ENCODE data around the gene XRCC5.
"Not testable (repeated sequence)": the region's sequence is repeated elsewhere in the genome, so short reads cannot be mapped to it uniquely, and the experiment has no call there.

The XRCC5 gene

DNA sequence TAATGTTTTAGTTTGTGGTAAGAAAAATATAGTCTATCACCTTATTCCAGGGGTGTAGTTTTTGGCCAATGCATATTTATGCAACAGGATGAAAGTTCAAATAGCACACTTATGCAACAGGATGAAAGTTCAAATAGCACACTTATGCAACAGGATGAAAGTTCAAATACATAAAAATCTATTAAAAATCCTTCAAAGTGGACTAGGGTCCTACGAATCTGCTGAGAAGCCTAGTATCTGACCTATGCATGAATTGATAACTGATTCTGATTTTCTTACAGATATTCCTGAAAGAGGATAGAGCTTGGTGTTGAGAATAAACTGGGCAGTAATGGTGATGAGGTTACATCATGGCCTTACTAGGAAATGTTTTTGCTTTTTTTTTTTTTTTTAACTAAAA, 30.4 kb upstream of the XRCC5 start:
- no peak overlapping the region for H3K4me3 ChIP-seq (ENCODE audit: low read depth, low read length)
- TF ChIP-seq, protein P1, sequence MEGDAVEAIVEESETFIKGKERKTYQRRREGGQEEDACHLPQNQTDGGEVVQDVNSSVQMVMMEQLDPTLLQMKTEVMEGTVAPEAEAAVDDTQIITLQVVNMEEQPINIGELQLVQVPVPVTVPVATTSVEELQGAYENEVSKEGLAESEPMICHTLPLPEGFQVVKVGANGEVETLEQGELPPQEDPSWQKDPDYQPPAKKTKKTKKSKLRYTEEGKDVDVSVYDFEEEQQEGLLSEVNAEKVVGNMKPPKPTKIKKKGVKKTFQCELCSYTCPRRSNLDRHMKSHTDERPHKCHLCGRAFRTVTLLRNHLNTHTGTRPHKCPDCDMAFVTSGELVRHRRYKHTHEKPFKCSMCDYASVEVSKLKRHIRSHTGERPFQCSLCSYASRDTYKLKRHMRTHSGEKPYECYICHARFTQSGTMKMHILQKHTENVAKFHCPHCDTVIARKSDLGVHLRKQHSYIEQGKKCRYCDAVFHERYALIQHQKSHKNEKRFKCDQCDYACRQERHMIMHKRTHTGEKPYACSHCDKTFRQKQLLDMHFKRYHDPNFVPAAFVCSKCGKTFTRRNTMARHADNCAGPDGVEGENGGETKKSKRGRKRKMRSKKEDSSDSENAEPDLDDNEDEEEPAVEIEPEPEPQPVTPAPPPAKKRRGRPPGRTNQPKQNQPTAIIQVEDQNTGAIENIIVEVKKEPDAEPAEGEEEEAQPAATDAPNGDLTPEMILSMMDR (IDR thresholded peaks at IDR 0.05; ENCODE audit: borderline replicate concordance, insufficient read depth, low read depth, low read length): no peak

DNA sequence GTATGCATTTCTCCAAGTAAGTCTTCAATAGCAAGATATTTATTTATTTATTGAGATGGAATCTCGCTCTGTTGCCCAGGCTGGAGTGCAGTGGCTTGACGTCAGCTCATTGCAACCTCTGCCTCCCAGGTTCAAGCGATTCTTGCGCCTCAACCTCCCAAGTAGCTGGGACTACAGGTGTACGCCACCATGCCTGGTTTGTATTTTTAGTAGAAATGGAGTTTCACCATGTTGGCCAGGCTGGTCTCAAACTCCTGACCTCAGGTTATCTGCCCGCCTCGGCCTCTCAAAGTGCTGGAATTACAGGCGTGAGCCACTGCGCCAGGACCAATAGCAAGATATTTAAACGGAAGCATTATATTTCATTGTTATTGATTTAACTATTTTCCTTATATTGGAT, 29.1 kb upstream of the XRCC5 start:
- H3K4me3 ChIP-seq (ENCODE audit: low read depth, low read length): not testable (repeated sequence)

DNA sequence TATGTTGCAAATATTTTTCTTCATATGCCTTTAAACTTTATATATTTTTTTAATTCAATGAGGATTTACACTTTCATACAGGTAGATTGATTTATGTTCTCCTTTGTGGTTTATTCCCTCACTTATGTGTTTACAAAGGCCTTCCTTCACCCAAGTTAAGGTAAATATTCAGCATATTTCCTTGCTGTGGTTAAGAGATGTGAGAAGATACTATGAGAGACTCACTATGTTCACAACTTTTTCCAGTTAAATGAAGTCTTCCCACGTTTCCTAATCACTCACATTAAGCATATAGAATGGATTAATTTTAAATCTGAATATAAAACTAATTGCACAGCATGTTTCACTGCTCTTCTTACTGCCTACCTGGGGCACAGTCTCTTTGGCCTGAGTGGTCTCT, 28.1 kb upstream of the XRCC5 start:
- peak overlapping the region; percentile 68 for H3K4me3 ChIP-seq (ENCODE audit: low read depth, low read length)

DNA sequence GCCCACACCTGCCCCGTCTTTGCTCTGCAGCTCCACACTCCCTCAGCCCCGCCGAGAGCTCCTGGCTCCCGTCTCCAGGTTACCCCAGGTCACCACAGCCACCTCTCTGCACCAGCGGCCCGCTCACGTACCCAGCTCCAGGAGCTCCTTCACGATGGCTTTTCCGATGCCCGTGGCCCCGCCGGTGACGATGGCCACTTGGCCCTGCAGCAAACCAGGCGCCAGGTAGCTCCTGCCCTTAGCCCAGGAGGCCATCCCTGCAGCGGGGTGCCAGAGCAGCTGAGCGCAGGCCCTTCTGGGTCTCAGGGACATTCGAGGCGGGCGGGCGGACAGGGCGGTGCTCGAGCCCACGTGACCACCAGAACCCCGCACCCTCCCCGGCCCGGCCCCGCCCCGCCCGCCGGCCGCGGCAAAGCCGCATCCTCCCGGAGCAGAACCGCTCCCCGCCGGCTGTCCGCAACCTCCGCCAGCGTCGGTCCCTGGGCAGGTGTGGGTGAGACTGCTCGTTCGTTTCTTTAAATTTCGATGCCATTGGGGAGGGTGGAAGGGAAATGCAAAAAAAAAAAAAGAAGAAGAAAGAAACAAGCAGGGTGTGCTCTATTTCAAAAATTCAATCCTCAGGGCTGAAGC, 27.5 kb upstream of the XRCC5 start, which contains the start of the genes PECR and TMEM169:
PECR (minus strand) TSS at position 323 of the 630 bp plus-strand sequence; CDS start at position 255, 68 bp downstream.
TMEM169 (plus strand) TSS at position 433 of the 630 bp plus-strand sequence. CDS start 14,045 bp downstream, outside the sequence.
- TF ChIP-seq, protein P1 (IDR thresholded peaks at IDR 0.05; ENCODE audit: borderline replicate concordance, insufficient read depth, low read depth, low read length): no peak
- peak within 1 kb of the TSS; percentile 68 for H3K4me3 ChIP-seq (ENCODE audit: low read depth, low read length)

More for the DNA sequence above, 28.1 kb upstream of the XRCC5 start:
- TF ChIP-seq, protein P1 (IDR thresholded peaks at IDR 0.05; ENCODE audit: borderline replicate concordance, insufficient read depth, low read depth, low read length): no peak

DNA sequence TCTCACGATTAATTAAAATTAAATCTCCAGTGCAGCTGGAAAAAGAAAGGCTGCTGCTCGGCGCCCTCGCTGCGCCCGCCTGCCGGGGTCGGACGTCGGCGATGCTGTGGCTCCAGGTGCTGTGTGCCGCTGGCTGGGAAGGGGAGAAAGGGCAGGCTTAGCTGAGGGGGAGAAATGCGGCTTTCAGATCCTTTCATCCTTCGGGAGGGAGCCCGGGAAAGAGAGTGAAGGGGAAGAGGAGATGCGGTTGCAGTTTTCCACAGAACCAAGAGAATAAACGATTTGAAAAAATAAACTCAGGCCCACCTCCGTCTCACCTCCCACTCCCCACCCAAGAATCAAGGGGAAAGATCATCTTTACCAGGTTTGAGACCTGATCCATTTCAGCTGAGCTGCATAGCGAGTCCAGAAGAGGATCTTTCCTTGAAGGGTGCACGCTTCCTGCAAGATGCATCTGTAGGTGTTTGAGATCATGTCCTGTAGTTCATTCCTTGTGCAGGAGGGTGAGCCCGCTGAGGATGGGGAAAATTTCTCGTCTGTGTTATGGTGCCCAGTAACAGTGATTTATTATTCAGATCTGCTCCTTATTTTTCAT, 26.9 kb upstream of the XRCC5 start:
- TF ChIP-seq, protein P1 (IDR thresholded peaks at IDR 0.05; ENCODE audit: borderline replicate concordance, insufficient read depth, low read depth, low read length): no peak
- H3K4me3 ChIP-seq (ENCODE audit: low read depth, low read length): peak overlapping the region; percentile 68

DNA sequence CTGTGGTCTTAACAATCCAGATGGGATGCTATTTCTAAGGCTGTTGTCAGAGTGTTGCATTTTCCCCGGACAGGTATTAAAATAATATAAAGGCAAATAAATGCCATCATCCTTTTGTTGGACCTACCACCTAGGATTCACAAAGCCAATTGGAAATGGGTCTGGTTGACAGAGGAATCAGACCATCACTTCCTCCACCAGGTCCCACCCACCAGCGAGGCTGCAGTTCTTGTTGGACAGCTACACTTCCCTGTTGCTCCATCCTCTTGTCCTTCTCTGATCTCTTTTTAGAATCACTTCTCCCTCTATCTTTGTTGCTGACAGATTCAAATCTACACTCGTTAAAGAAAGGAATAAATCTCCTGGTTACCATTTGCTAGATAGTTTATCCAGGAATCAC, 26.3 kb upstream of the XRCC5 start:
- no peak overlapping the region for H3K4me3 ChIP-seq (ENCODE audit: low read depth, low read length)
- TF ChIP-seq, protein P1 (IDR thresholded peaks at IDR 0.05; ENCODE audit: borderline replicate concordance, insufficient read depth, low read depth, low read length): no peak

DNA sequence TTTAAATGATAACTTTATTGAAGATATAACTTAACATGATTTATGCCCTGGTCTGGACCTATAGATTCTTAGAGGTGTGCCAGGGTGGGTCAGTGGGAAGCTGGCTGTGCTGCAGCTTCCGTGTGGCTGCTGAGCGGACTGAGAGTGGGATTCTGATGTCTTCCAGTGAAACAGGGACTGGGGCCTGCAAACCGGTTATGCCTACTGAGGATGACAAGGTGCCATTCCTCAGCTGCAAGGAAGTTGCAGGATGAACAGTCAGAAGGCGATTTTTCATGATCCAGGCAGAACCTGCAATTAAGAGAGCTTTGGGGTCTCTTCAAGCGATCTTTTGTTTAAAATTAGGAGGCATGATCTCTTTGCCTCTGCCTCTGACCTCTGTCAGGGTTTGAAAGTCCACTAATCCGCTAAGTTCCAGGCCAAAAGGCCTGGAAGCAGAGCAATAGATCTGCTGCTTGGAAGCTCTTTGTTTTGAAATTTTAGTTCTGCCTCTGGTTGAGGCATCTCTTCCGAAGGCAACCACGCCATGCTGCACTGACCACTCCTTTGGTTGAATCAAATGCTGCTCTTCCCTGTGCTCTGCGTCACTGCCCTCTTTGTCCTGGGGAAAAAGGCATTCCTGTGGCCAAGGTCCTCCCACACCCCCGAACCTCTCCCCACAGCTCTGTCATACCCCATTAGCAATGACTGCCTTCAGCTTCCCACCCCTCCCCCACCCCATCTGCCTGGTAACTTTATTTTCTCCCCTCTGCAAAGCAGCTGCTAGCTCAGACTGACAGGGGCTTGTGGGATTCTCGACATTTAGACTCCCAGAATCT, 25.5 kb upstream of the XRCC5 start:
- TF ChIP-seq, protein P1 (IDR thresholded peaks at IDR 0.05; ENCODE audit: borderline replicate concordance, insufficient read depth, low read depth, low read length): no peak
- no peak overlapping the region for H3K4me3 ChIP-seq (ENCODE audit: low read depth, low read length)
